Cardiac fibroblast (primary cell): Measurements from ENCODE around the gene ACSM3.

Experiments used
- DNase-seq, 2 donors: peaks; one replicate each; pipeline versions ENCODE4 v3.0.0 to v3.0.0-alpha.2; 2010; ENCODE audit warnings: low read depth in 2 of 2
- H3K4me3 ChIP-seq, 2 donors: replicated peaks in 1 of 2; 1 replicate in 1 of 2; 2 replicates in 1 of 2; pipeline ENCODE4 v1.5.1; 2011; ENCODE audit warnings: low read depth in 2 of 2, low read length in 2 of 2, mild to moderate bottlenecking in 2 of 2, moderate library complexity in 1 of 2
- CTCF ChIP-seq: IDR thresholded peaks from one replicate; pipeline ENCODE4 v1.5.1; 2011; ENCODE audit warnings: low read depth, mild to moderate bottlenecking, low read length, inconsistent platforms

ACSM3 gene

GRCh38 chr16:20818929-20819585 lies 55.2 kb downstream of the ACSM3 start:
- TF ChIP-seq CTCF: no peak
- H3K4me3 ChIP-seq: no peak overlapping the region
- DNase-seq: no peak

- DNase-seq: no peak
- no peak overlapping the region for H3K4me3 ChIP-seq
- no peak for TF ChIP-seq CTCF
These were observed 57.9 kb downstream of the ACSM3 start for GRCh38 chr16:20821682-20822081.

GRCh38 chr16:20822521-20823325 lies 58.9 kb downstream of the ACSM3 start:
- TF ChIP-seq CTCF: no peak
- H3K4me3 ChIP-seq: no peak overlapping the region

GRCh38 chr16:20826039-20826566 lies 62.3 kb downstream of the ACSM3 start:
- DNase-seq: peak; percentile 26 to 31
- no peak for TF ChIP-seq CTCF

More at GRCh38 chr16:20822521-20823325, 58.9 kb downstream of the ACSM3 start:
- DNase-seq: no peak

GRCh38 chr16:20829536-20829935 lies 65.7 kb downstream of the ACSM3 start:
- no peak overlapping the region for H3K4me3 ChIP-seq
- TF ChIP-seq CTCF: no peak
- no peak for DNase-seq

More at GRCh38 chr16:20826039-20826566, 62.3 kb downstream of the ACSM3 start:
- H3K4me3 ChIP-seq: no peak overlapping the region

GRCh38 chr16:20830372-20830771 lies 66.6 kb downstream of the ACSM3 start:
- TF ChIP-seq CTCF: no peak
- no peak for DNase-seq
- no peak overlapping the region for H3K4me3 ChIP-seq
